BJ (cell line): ENCODE measurements around the gene KCNE4. TPM values are rescaled to one million over a fixed set of nuclear protein-coding genes. Genes with fewer than 3 reads are reported as not detected.

ENCODE experiments used
- CTCF ChIA-PET: fragments of 350-600 bp; formaldehyde crosslinking; extraction: SDS; loops from one replicate; lab custom pipeline; 2021; ENCODE audit warnings: antibody characterized with exemption, inconsistent platforms; lab: Yijun Ruan, JAX
- POLR2A ChIA-PET: fragments of 300-600 bp; sonication (Branson Sonifier 250); formaldehyde crosslinking; extraction: SDS; loops from one replicate; lab custom pipeline; 2021; ENCODE audit warnings: antibody characterized with exemption; lab: Charles Lee
- DNase-seq: peaks from one replicate; pipeline ENCODE4 v3.0.0-alpha.2; 2011; ENCODE audit warnings: low read depth
- H3K27me3 ChIP-seq: 2 replicates; pipeline ENCODE4 v1.6.0; 2011; ENCODE audit warnings: low read length; ENCODE audit not compliant: control insufficient read depth, insufficient read depth
- H3K36me3 ChIP-seq: 2 replicates; pipeline ENCODE4 v1.5.1; 2011; ENCODE audit warnings: low read length; ENCODE audit not compliant: control insufficient read depth, insufficient read depth
- H3K4me3 ChIP-seq: 2 replicates; pipeline ENCODE4 v1.5.1; 2011; ENCODE audit warnings: low read depth, mild to moderate bottlenecking, control low read depth, low read length
- CTCF ChIP-seq: IDR thresholded peaks from 2 replicates; pipeline ENCODE4 v1.5.1; 2011; ENCODE audit warnings: low read depth, mild to moderate bottlenecking, control low read depth, inconsistent platforms, low read length, moderate library complexity; ENCODE audit not compliant: insufficient read depth
- polyA plus RNA-seq: library from polyadenylated mRNA; depleted of rRNA; stranded (reverse); fragments of >200 nt; gene quantifications from 2 replicates; pipeline ENCODE4 v1.2.3, GENCODE V29; 2011

Gene KCNE4
- polyA plus RNA-seq, 1 experiment, result 18.5 TPM

- no peaks in the 10 kb centered on the region for H3K27me3 ChIP-seq
- ChIA-PET POLR2A (no interaction called here), CTCF (interaction anchor here (0.6 kb wide), 1 partner anchor 49 kb away, joined by 3 read pairs; no protein-coding TSS in a partner anchor)
- no peak for DNase-seq
- TF ChIP-seq CTCF, result no peak
- no peak overlapping the region for H3K4me3 ChIP-seq
- H3K36me3 ChIP-seq, result no peaks in the 10 kb centered on the region
Observed at GRCh38 chr2:223020971-223021675, 30.9 kb upstream of the KCNE4 start.

GRCh38 chr2:223026357-223027110 is 25.5 kb upstream of the KCNE4 start:
- ChIA-PET POLR2A (interaction anchor here (0.7 kb wide), 1 partner anchor 1044 kb away, joined by 13 read pairs; no protein-coding TSS in a partner anchor), CTCF (interaction anchor here (1.1 to 2.4 kb wide), 3 partner anchors 17 to 54 kb away, joined by 3 to 8 read pairs (median 5); no protein-coding TSS in a partner anchor)
- Histone ChIP-seq H3K27me3 (no peaks in the 10 kb centered on the region), H3K4me3 (no peak overlapping the region), H3K36me3 (no peaks in the 10 kb centered on the region)
- TF ChIP-seq CTCF, result no peak
- DNase-seq, result no peak

GRCh38 chr2:223027442-223027841 is 24.5 kb upstream of the KCNE4 start:
- Histone ChIP-seq H3K4me3 (no peak overlapping the region), H3K27me3 (no peaks in the 10 kb centered on the region), H3K36me3 (no peaks in the 10 kb centered on the region)
- ChIA-PET POLR2A (no interaction called here), CTCF (interaction anchor here (0.6 to 2.4 kb wide), 4 partner anchors 8 to 17 kb away, joined by 3 to 8 read pairs (median 3); no protein-coding TSS in a partner anchor)
- no peak for TF ChIP-seq CTCF
- no peak for DNase-seq

GRCh38 chr2:223029287-223029686 is 22.7 kb upstream of the KCNE4 start:
- CTCF ChIA-PET, result no interaction called here
- POLR2A ChIA-PET, result no interaction called here

More at GRCh38 chr2:223029287-223029686, 22.7 kb upstream of the KCNE4 start:
- TF ChIP-seq CTCF, result no peak
- H3K27me3 ChIP-seq, result no peaks in the 10 kb centered on the region
- no peaks in the 10 kb centered on the region for H3K36me3 ChIP-seq
- H3K4me3 ChIP-seq, result no peak overlapping the region
- DNase-seq, result no peak
